Uterus (tissue), 4 donors: ENCODE measurements around the gene LMNA. TPM values are rescaled to one million over a fixed set of nuclear protein-coding genes. Genes with fewer than 3 reads are reported as not detected.
"Not testable (repeated sequence)": the region's sequence is repeated elsewhere in the genome, so short reads cannot be mapped to it uniquely, and the experiment has no call there.

Experiments used
- DNase-seq, 2 donors: peaks; one replicate each; pipeline ENCODE4 v3.0.0-alpha.2; 2019 to 2020
- H3K27ac ChIP-seq, 2 donors: fragments of 200-600 bp; sonication (generic); 1 replicate in 1 of 2; 2 replicates in 1 of 2; pipeline ENCODE4 v1.5.1; 2016 to 2018
- H3K27me3 ChIP-seq, 2 donors: fragments of 200-600 bp; sonication (generic); one replicate each; pipeline ENCODE4 v1.5.1; 2018 to 2019; ENCODE audit warnings: control low read depth in 1 of 2
- H3K36me3 ChIP-seq, 2 donors: fragments of 200-600 bp; sonication (generic); one replicate each; pipeline ENCODE4 v1.5.1; 2019; ENCODE audit warnings: control low read depth in 1 of 2
- H3K4me1 ChIP-seq, 2 donors: fragments of 200-600 bp; sonication (generic); one replicate each; pipeline ENCODE4 v1.5.1; 2018 to 2019; ENCODE audit warnings: control low read depth in 1 of 2
- H3K4me3 ChIP-seq, 2 donors: fragments of 200-600 bp; sonication (generic); 1 replicate in 1 of 2; 2 replicates in 1 of 2; pipeline ENCODE4 v1.5.1; 2018 to 2019; ENCODE audit warnings: mild to moderate bottlenecking in 1 of 2
- H3K9me3 ChIP-seq, 2 donors: fragments of 200-600 bp; sonication (generic); one replicate each; pipeline ENCODE4 v1.5.1; 2019; ENCODE audit warnings: control low read depth in 1 of 2
- POLR2A ChIP-seq, 2 donors: fragments of 450-650 bp; IDR thresholded peaks; one replicate each; pipeline ENCODE4 v1.6.1; 2016; ENCODE audit warnings: antibody characterized with exemption in 2 of 2, mild to moderate bottlenecking in 1 of 2, moderate library complexity in 1 of 2
- intact Hi-C: fragments of 100-400 bp; cut with DNase I; formaldehyde crosslinking; loops from one replicate; pipeline ENCODE4 v1.15.1; 2023; ENCODE audit warnings: low total_unique reads
- total RNA-seq, 4 donors: library from RNA; depleted of rRNA in 3 of 4; stranded (reverse); fragments of >200 nt in 3 of 4; gene quantifications; one replicate each; pipeline versions ENCODE4 v1.1.0 to v1.2.4, GENCODE V29; 2014 to 2023
- TF ChIP-seq, protein P1 (sequence below), 4 experiments: fragments of 200-600 bp in 2 of 4; fragments of 450-650 bp in 2 of 4; sonication (generic) in 2 of 4; IDR thresholded peaks; one replicate each; pipeline ENCODE4 v1.5.1; 2016 to 2019; ENCODE audit warnings: antibody characterized with exemption in 4 of 4, mild to moderate bottlenecking in 2 of 4, moderate library complexity in 1 of 4
- donor health status: DM: yes; HTN: yes; CAD: no.

Gene LMNA
- total RNA-seq, 4 donors from 2014 or later = 245 to 533 (median 373) TPM

- intact Hi-C loops = no loop called here
- Histone ChIP-seq H3K36me3 (no peaks in the 10 kb centered on the region), H3K4me3 (peak overlapping the region in 1 of 2 donors; percentile 96), H3K27ac (peak overlapping the region; percentile 97 to 99), H3K4me1 (peaks cover 4 to 14% of the 10 kb centered on the region in 2 donors), H3K9me3 (no peaks in the 10 kb centered on the region), H3K27me3 (no peaks in the 10 kb centered on the region)
- no peak for TF ChIP-seq POLR2A (IDR thresholded peaks at IDR 0.05)
- TF ChIP-seq, protein P1, sequence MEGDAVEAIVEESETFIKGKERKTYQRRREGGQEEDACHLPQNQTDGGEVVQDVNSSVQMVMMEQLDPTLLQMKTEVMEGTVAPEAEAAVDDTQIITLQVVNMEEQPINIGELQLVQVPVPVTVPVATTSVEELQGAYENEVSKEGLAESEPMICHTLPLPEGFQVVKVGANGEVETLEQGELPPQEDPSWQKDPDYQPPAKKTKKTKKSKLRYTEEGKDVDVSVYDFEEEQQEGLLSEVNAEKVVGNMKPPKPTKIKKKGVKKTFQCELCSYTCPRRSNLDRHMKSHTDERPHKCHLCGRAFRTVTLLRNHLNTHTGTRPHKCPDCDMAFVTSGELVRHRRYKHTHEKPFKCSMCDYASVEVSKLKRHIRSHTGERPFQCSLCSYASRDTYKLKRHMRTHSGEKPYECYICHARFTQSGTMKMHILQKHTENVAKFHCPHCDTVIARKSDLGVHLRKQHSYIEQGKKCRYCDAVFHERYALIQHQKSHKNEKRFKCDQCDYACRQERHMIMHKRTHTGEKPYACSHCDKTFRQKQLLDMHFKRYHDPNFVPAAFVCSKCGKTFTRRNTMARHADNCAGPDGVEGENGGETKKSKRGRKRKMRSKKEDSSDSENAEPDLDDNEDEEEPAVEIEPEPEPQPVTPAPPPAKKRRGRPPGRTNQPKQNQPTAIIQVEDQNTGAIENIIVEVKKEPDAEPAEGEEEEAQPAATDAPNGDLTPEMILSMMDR (IDR thresholded peaks at IDR 0.05) = no peak
- peak in 1 of 2 donors; percentile 37 for DNase-seq
Observed at GRCh38 chr1:156113282-156113950, 1.1 kb upstream of the LMNA start.

- no peaks in the 10 kb centered on the region for H3K9me3 ChIP-seq
- TF ChIP-seq, protein P1 (IDR thresholded peaks at IDR 0.05) = no peak
- no peak for TF ChIP-seq POLR2A (IDR thresholded peaks at IDR 0.05)
- DNase-seq = no peak
Observed at GRCh38 chr1:156114919-156115513, 505 bp downstream of the LMNA start.

DNA sequence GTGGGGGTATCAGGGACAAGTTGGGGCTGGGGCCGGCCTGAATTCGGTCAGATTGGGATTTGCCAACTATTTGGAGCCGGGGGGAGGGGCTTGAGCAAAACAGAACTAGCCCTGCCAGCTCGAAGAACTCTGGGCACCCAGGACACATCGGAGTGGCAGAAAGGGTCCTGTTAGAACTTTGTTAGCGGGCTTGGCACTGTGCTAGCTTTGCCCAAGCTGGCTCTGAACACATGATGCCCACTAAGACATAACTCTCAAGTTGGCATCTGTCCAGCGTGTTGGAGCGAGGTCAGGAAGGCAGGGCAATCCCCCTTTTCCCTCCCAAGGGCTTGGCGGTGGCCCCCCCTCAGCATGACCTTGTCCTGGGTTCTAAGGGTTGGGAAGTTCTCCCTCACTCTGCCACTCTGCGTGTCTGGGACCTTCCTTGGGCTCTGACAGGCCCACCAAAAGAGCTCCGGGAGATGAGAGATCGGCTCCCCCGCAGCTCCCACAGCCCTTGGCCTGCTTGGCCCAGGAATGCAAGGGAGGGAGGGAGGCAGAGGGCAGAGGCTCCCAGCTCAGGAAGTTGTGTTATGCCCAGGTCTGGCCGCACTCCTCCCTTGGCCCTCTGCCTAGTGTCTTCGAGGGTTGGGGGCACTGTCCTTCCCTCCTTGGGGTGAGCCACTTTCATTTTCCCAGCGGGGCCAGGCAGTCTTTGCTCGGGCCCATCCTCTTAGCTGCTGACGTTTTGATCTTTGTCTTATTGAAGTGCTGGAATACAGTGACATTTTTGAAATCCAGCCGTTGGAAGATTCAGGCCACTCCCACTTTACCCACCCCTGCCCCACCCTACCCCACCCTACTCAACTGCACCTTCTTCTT lies 1.2 kb downstream of the LMNA start:
- intact Hi-C loops = no loop called here
- Histone ChIP-seq H3K27ac (peak overlapping the region; percentile 97 to 99), H3K4me3 (peak overlapping the region; percentile 82 to 96), H3K9me3 (no peaks in the 10 kb centered on the region), H3K36me3 (no peaks in the 10 kb centered on the region), H3K27me3 (no peaks in the 10 kb centered on the region), H3K4me1 (peaks cover 4 to 30% of the 10 kb centered on the region in 2 donors)
- peak; percentile 65 to 74 for DNase-seq
- TF ChIP-seq, protein P1 (IDR thresholded peaks at IDR 0.05) = no peak
- TF ChIP-seq POLR2A (IDR thresholded peaks at IDR 0.05) = peak in 1 of 2 donors; percentile 37

More at GRCh38 chr1:156114919-156115513, 505 bp downstream of the LMNA start:
- Histone ChIP-seq H3K27me3 (no peaks in the 10 kb centered on the region), H3K4me1 (peaks cover 4 to 23% of the 10 kb centered on the region in 2 donors), H3K36me3 (no peaks in the 10 kb centered on the region), H3K4me3 (peak overlapping the region; percentile 82 to 96), H3K27ac (peak overlapping the region; percentile 97 to 99)
- intact Hi-C loops = no loop called here

DNA sequence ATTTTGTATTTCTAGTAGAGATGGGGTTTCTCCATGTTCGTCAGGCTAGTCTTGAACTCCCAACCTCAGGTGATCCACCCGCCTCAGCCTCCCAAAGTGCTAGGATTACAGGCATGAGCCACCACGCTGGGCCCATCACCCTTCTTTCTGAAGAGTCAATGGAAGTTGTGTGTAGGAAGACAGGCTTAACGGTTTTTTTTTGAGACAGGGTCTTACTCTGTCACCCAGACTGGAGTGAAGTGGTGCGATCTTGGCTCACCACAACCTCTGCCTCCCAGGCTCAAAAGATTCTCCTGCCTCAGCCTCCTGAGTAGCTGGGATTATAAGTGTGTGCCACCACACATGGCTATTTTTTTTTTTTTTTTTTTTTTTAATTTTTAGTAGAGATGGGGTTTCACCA lies 2.2 kb downstream of the LMNA start:
- H3K27me3 ChIP-seq, H3K9me3 ChIP-seq, intact Hi-C loops, DNase-seq, H3K36me3 ChIP-seq: not testable (repeated sequence)
- Histone ChIP-seq H3K27ac (peak overlapping the region; percentile 97 to 99), H3K4me1 (peaks cover 11 to 34% of the 10 kb centered on the region in 2 donors), H3K4me3 (peak overlapping the region; percentile 82 to 96)

- TF ChIP-seq, protein P1 (IDR thresholded peaks at IDR 0.05) = no peak
- TF ChIP-seq POLR2A (IDR thresholded peaks at IDR 0.05) = no peak
- no peaks in the 10 kb centered on the region for H3K27me3 ChIP-seq
- peaks cover 16 to 34% of the 10 kb centered on the region in 2 donors for H3K4me1 ChIP-seq
- H3K4me3 ChIP-seq = peak overlapping the region; percentile 82 to 96
- DNase-seq = no peak
- H3K36me3 ChIP-seq = no peaks in the 10 kb centered on the region
- intact Hi-C loops = no loop called here
- H3K9me3 ChIP-seq = no peaks in the 10 kb centered on the region
- H3K27ac ChIP-seq = peak overlapping the region; percentile 97 to 99
Observed at GRCh38 chr1:156117414-156118176, 3.1 kb downstream of the LMNA start.
